ENCODE data around the gene TMEM147. TPM values are rescaled to one million over a fixed set of nuclear protein-coding genes. Genes with fewer than 3 reads are reported as not detected.

Gene TMEM147
- total RNA-seq, 2 donors from 2014 or later: 93.3 to 106 TPM

- Histone ChIP-seq H3K9me3 (no peaks in the 10 kb centered on the region), H3K36me3 (no peaks in the 10 kb centered on the region), H3K27me3 (no peaks in the 10 kb centered on the region), H3K4me3 (no peak overlapping the region), H3K4me1 (no peaks in the 10 kb centered on the region), H3K27ac (no peak overlapping the region)
- DNase-seq (ENCODE audit: low spot score): no peak
- no peak for TF ChIP-seq CTCF (IDR thresholded peaks at IDR 0.05)
Measured at GRCh38 chr19:35596366-35596999, 51.1 kb downstream of the TMEM147 start.

Other genes starting within 250 kb of the TMEM147 start
- 1 to 10 TPM in 1 of 2 donors, not detected in 1; 1.4 TPM for gene CD22, start 216.4 kb upstream of the TMEM147 start, total RNA-seq
- not detected for gene FFAR1, start 197.7 kb upstream of the TMEM147 start, total RNA-seq
- gene FFAR3, start 187.2 kb upstream of the TMEM147 start, total RNA-seq: not detected
- not detected for gene GPR42, start 174.6 kb upstream of the TMEM147 start, total RNA-seq
- gene FFAR2, start 97.4 kb upstream of the TMEM147 start, total RNA-seq: under 1 TPM in 1 of 2 donors, not detected in 1; 0.20 TPM
- not detected for gene KRTDAP, start 55.2 kb upstream of the TMEM147 start, total RNA-seq
- gene DMKN, start 32.0 kb upstream of the TMEM147 start, total RNA-seq: 10 to 100 TPM in 1 of 2 donors, 1 to 10 TPM in 1; 6.9 to 52.4 TPM
- not detected for gene SBSN, start 17.3 kb upstream of the TMEM147 start, total RNA-seq
- not detected for gene GAPDHS, start 12.2 kb upstream of the TMEM147 start, total RNA-seq
- not detected for gene ATP4A, start 18.0 kb downstream of the TMEM147 start, total RNA-seq
- gene PMIS2, start 40.5 kb downstream of the TMEM147 start, total RNA-seq: not detected
- gene HAUS5, start 67.1 kb downstream of the TMEM147 start, total RNA-seq: 1 to 10 TPM; 2.2 to 3.9 TPM
- gene RBM42, start 83.4 kb downstream of the TMEM147 start, total RNA-seq: 10 to 100 TPM; 40.4 to 52.4 TPM
- gene ETV2, start 96.1 kb downstream of the TMEM147 start, total RNA-seq: 1 to 10 TPM in 1 of 2 donors, not detected in 1; 1.2 TPM
- 1,000 to 10,000 TPM; 1,397 to 1,663 TPM for gene COX6B1, start 102.7 kb downstream of the TMEM147 start, total RNA-seq
- not detected for gene UPK1A, start 120.9 kb downstream of the TMEM147 start, total RNA-seq
- gene ZBTB32, start 158.9 kb downstream of the TMEM147 start, total RNA-seq: not detected
- 10 to 100 TPM; 11.9 to 12.9 TPM for gene KMT2B, start 172.4 kb downstream of the TMEM147 start, total RNA-seq
- 1 to 10 TPM; 1.8 to 6.4 TPM for gene IGFLR1, start 196.8 kb downstream of the TMEM147 start, total RNA-seq
- 10 to 100 TPM; 19.9 to 33.1 TPM for gene U2AF1L4, start 199.8 kb downstream of the TMEM147 start, total RNA-seq
- gene PSENEN, start 200.0 kb downstream of the TMEM147 start, total RNA-seq: 10 to 100 TPM; 26.1 to 35.0 TPM
- gene LIN37, start 202.9 kb downstream of the TMEM147 start, total RNA-seq: 10 to 100 TPM in 1 of 2 donors, 1 to 10 TPM in 1; 8.9 to 13.6 TPM
- 100 to 1,000 TPM in 1 of 2 donors, 10 to 100 TPM in 1; 98.4 to 104 TPM for gene HSPB6, start 211.4 kb downstream of the TMEM147 start, total RNA-seq
- 1 to 10 TPM; 7.2 TPM for gene PROSER3, start 212.6 kb downstream of the TMEM147 start, total RNA-seq
- 1 to 10 TPM; 1.3 to 1.4 TPM for gene ARHGAP33, start 229.9 kb downstream of the TMEM147 start, total RNA-seq

Data from right atrium auricular region (tissue), 2 donors.